CD4-positive, alpha-beta T cell treated with Interleukin-21 for 1 hour (primary cell): Measurements from ENCODE around the gene SLBP.

Experiments
- DNase-seq: peaks from one replicate; pipeline ENCODE4 v3.0.0-alpha.2; 2020

Gene SLBP

DNA sequence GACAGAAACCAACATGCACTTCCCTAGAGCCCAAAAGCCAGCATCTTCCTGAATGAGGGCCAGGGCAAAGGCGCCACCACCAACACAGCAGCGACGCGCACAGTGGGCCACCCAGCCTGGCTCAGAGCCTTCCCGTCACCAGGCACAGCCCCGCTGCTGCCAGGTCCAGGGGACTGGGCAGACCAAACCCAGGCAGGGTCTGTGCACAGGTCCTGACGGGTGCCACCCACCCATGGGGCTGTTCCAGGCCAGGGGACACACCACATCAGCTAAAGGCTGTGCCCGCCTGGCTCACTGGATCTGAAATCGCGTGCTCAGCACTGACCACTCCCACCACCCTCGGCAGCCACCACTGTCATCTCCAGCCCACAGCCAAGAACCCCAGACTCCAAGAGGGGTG lies 41.8 kb downstream of the SLBP start:
- DNase-seq: no peak

DNA sequence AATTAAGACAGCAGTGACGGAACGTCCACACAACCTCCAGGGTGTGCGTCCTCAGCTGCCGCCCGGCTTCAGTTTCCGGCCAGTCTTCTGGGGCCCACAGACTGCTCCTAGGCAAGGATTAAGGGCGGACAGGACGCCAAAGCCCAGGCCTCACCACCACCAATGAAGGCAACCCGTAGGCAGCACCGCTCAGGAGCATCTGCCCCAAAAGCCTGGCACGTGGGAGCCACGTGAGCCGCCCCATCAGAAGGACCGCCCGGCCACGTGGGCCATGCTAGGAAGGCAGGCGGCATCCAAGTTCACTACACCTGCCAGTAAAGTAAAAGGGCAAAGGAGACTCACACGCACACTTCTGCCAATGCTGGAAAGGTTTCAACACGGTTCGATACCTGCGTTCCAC lies 42.3 kb downstream of the SLBP start:
- no peak for DNase-seq

DNA sequence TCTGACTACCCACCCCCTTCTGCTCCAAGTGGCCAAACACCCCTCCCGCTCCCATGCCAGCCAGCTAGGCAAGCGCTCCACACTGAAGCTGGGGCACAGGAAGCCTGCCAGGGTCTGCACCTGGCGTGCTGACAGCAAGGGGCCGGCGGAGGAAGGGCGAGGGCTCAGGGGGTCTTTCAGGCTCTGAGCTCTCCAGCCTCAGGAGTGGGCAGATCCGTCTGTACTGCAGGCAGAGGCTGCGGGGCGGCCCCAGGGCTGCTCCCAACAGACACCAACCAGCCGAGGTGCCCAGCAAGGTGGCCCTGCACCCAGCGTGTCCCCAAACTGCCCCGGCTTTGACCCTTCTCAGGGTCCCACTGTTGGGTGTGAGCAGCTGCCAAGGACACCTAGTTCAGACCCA lies 42.8 kb downstream of the SLBP start:
- DNase-seq: no peak

DNA sequence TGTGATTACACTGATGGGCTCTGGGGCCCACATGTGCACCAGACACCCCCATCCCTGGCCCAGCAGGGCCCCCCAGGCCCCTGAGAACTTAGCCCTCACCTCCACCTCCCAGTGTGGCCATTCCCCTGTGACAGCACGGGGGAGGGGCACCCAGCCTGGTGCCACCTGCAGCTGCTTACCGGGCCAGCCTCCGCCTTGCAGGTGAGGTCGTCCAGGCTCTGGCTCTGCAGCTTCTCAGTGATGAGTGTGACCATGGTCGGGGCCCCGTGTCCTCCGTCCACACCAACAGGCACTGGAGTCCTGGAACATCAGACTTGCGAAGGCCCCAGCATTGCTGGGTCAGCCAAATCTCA lies 43.7 kb downstream of the SLBP start:
- DNase-seq: no peak

DNA sequence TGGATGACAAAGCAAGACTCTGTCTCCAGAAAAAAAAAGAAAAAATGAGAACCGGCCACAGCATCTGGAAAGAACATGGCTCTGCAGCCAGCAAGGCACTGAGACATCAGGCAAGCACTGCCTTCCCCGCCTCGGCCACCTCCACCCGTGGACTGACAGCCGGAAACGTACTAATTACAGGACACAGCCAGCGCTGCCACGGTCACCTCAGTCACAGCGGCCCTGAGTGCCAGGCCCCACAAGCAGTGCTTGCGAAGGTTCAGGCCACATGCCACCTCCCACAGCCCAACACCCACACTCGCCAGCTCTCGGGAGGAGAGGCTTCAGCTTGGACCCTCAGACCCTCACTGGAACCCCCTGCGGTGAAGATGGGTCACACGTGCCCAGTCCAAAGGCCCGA lies 44.8 kb downstream of the SLBP start:
- no peak for DNase-seq

DNA sequence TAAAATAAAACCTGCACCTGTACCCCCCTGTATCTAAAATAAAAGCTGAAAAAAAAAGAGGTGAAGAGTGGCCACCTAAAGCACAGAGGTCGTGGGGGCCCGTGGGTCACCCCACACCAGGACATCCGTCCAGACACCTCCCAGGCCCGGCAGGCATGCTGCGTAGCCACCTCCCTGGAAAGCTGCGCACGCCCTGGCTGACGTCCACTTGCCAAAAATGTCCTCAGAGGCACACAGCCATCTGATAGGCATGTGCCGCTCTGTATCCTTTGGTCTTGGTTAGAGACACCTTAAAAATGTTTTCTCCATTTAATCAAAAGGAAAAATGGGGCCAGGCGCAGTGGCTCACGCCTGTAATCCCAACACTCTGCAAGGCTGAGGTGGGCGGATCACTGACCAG lies 45.7 kb downstream of the SLBP start:
- DNase-seq: no peak

DNA sequence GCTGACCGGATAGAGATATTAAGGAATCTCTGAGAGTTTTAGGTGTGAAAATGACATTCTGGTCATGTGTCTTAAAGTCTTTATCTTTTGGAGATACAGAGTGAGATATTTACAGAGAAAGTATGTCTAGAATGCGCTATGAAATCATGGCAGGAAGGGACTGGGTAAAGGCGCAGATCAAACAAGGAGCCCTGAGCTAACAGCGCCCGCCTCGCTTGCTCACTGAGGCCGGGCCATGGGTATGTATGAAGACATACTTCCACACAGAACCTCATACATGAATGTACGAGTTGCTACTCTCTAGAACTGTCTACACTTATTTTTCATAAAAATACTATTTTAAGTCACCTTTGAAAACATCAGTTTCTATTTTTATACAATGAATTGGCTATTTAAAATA lies 48.0 kb downstream of the SLBP start:
- no peak for DNase-seq

DNA sequence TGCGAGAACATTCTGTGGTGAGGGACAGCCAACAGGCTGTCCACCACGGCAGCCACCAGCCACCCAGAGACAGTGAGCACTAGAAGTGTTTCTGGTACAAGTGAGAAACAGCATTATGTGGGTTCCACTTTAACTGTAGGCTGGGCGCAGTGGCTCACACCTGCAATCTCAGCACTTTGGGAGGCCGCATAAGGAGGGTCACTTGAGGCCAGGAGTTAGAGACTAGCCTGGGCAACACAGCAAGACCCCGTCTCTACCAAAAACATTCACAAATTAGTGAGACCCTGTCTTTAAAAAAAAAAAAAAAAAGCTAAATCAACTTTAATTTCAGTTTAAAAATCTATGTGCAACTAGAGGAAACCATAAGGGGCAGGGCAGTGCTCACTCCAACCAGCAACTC lies 48.6 kb downstream of the SLBP start:
- no peak for DNase-seq

DNA sequence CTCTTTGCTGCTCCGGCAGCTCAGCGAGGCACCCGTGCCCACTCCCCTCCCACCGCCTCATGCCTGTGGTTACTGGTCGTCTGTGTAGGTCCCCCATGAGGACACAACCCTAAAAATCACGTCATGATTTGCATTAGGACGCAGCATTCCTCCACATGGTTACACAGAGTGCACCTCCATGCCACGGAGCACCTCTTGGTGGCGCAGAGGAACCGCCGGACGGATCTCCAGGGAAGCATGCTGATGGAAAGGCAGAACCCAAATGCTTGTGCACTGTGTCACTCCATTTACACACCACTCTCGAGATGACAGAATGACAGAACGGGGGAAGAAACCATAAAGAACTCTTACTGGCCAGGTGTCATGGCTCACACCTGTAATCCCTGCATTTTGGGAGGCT lies 50.4 kb downstream of the SLBP start:
- DNase-seq: no peak

DNA sequence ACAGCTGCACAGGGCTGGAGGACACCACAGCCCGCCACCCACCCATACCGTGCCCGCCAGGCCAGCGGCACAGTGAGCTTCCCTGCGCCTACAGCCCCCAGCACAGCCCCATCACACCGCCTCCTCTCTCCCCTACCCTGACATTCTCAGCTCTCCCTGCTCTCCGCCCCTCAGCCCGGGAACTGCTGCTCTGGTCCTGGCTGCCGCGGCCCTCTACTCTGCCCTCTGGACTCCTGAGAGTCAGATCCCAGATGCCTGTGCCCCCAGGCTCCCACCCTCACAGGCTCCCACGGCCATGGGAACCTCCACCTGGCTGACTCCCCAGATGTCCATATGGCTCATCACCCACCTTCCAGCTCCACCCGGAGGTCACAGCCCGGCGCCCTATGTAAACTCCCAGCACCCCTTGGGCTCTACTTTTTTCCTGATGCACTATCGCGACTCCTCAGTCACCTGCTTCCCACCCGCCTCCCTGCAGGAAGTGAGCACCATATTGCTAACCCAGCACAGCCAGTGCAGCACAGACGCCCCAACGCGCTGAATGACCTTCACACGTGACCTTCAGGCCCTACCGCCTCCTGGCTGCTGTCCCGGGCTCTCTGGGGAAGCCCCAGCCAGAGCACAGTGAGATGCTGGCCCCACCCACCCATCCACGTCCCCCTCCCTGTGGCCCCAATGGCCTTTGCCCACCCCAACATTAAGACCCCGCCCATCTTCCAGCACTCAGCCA lies 51.0 kb downstream of the SLBP start:
- DNase-seq: no peak

DNA sequence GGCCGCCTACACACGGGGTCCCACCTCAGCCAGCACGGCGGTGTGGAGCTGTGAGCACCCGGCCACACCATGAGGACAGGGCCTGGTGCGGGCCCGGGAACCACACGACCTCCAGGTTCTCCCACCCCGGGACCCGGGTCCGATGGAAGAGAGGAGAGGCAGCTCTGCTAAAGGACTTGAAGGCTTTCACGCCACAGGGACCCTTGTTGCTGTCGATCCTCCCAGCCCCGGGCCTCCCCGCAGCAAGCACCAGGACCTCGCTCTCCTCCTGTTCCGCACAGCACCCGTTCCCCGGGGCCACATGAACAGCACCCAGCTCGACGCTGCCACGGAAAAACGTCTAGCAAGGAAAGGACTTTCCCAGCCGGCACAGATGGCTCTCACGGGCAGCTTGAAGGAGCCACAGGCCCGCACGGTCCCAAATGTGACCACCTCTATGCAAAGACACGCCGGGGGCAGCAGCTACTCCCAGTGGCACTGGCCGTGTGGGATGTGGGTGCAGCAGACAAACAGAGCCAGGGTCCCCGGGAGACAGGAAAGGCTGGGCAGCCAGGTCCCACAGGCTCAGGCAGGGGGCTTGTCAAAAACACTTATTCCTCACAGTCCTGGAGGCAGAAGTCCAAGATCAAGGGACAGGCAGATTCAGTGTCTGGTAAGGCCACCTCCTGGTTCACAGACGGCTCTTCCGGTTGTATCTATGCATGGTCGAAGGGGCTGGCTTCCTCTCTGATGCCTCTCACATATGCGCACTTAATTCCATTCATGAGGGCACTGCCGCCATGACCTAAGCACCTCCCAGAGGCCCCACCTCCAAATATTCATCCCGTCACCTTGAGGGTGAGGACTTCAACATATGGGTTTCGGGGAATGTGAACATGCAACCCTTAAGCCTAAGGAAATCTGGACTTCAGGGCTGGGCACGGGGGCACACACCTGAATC lies 52.7 kb downstream of the SLBP start:
- DNase-seq: no peak

DNA sequence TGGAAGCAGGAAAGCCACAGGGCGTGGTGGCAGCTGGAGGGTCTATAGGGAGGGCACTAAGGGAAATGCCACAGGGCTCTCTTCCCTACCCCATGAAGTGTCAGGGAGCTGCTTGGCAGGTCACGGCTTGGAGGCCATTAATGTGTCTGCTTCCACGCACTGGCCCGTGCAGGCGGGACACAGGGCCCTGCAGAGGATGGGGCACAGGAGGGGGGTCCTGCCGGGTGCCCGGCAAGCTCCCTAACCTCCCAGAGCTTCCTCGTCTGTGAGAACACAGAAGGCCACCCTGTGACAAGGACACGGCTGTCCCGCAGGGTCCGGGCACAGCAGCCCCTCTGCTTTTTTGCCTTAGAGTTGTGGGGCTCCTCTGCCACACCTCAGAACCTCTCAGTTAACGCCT lies 53.5 kb downstream of the SLBP start:
- DNase-seq: no peak

DNA sequence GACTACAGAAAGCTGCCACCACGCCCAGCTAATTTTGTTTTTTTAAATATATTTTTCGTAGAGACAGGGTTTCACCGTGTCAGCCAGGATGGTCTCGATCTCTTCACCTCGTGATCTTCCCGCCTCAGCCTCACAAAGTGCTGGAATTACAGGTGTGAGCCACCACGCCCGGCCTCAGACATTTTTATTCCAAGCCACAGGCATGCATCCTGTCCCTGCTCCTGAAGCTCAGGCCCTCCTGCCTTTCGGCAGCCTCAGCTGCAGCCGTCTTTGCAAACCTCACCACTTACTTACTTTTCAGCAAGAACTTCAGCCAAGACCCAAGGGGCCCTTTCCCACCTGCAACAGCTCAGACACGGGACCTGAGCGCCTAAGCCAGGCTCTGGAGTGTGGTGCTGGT lies 54.0 kb downstream of the SLBP start:
- no peak for DNase-seq

DNA sequence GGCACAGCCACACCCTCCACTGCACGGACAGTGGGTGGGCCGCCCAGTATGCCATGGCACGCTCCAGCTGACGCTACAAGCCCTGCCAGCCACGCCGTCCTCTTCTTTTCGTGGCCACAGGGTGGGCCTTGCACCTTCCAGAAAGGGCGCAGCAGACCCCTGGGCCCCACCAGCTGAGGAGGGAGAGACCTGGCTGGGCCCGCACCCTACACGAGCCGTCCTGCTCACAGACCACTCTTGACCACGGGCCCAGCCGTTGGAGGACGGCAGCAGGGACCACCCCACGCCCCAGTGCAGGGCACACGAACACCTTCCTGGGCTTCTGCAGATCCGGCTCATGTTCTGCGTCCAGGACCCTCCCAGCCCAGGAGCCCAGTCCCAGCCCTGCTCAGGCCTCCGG lies 55.1 kb downstream of the SLBP start:
- DNase-seq: no peak

DNA sequence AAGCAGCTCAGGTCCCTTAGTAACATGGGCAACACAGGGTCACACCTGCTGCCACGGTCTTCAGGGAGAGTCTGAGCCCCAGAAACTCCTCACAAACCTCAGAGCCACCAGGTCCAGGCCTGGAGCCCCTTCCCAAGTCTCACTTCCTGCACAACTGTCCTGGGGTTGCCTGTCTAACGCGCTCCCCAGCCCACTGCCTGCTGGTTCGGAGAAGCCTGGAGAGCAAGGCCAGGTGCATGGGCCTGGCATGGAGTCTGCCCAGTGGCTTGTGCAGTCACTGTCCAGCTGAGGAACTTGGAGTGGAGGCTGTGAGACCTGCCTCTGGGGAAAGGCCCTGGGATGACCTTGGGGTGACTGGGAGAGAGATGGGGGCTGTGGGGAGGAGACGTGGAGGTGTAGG lies 56.0 kb downstream of the SLBP start:
- no peak for DNase-seq

DNA sequence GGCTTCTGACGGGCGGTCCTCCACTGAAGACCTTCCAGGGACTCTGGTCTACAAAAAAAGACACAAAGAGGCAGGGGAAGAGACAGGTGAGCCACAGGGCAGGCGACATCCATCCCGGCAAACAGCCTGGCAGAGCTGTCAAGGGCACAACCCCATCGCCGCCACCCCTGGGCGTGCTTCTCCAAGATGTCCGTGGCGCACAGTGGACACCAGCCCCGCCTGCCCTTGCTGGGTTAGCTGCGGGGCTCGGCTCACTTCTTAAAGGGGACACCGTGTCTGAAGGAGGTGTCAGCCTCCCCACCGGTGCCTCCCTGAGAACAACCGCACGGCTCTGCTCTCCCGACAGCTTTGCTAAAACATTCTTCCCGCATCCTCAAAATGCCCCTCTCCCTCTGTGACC lies 56.4 kb downstream of the SLBP start:
- DNase-seq: no peak

DNA sequence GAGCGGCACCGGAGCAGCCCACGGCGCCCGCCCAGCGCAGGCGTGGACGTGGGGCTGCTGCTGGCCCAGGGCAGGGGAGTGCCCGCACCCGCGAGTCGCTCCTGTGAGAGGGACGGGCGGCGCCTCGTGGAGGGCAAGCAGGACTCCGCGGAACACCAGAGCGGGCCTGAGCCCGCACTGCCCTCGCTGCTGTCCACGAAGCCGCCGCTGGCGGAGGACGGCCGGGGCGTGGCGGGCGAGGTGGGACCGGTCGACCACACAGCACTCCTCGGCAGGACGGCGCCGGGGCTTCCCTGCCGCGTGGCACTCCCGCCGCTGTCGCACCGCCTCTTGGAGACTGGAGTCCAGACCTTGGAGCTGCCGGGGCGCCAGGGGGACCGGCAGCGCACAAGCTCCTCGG lies 57.0 kb downstream of the SLBP start:
- DNase-seq: no peak

DNA sequence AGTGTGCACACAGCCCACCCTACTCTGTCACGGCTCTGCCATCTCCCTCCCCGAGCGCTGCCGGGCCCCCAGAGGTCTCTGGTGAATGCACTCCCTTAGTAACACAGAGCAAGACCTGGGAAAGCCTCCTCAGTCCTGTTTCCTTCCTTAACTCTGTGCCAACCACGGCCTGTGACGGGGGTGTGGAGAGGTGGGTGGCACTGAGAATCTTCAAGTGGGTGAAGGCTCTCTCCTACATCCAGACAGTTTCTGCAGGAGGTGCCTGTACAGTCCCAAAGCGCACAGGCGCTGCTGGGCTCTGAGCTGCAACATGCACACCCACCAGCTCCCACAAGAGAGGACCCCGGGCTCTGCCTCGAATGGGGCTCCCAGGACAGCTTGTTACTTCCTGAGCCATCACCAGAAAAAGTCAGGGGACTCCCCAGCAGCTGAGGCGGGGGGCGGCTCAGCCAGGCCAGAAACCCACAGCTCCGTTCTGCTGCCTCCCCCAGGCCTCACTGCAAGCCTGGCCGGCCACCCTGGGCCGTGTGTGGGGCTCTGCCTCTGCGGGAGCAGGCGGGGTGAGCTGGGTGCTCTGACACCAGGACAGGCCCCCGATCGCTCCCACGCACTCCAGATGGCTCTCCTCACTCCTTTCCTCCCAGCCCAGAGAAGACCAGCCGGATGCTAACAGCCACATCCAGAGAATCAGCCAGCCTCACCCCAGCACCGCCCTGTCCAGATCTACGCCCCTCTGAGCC lies 57.7 kb downstream of the SLBP start:
- DNase-seq: no peak

DNA sequence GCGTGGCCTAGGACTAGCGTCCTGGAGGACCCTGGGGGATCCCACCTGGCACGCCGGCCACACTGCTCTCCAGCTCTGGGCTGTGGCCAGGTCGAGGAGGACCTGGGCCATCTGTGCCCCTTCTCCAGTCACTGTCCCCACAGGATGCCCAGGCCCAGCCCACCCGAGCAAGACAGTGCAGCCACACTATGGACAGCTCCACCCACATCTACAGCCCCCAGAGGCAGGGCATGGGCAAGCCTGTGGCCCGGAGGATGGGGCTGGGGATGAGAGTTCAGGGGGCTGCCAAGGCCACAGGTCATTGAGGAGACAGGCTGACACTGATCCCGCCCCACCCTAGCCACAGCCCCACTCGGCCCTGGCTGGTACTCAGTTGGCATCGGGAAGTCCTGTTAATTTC lies 58.3 kb downstream of the SLBP start:
- no peak for DNase-seq

DNA sequence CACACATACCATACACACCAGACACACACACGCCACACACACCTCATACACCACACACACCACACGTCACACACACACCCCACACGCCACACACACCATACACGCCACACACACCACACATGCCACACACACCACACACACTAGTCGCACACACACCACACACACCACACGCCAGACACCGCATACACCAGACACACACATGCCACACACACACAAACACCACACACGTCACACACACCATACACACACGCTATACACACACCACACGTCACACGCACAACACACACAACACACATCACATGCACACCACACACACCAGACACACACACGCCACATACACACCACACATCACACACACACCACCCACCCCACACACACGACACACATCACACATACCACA lies 60.0 kb downstream of the SLBP start:
- DNase-seq: no peak

DNA sequence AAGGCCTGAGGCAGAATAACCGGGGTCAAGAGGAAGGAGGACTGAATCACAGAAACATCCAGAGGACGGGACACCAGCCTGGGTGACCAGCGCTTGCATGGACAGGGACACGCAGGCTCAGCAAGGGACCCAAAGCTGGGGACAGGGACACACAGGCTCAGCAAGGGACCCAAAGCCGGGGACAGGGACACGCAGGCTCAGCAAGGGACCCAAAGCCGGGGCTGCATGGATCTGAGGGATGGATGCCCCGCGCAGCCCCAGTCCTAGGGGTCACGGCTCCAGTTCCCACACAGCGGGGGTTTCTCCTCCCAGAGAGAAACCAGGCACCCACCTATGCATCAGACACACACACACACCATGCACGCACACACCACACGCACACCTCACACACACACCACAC lies 60.5 kb downstream of the SLBP start:
- DNase-seq: no peak

DNA sequence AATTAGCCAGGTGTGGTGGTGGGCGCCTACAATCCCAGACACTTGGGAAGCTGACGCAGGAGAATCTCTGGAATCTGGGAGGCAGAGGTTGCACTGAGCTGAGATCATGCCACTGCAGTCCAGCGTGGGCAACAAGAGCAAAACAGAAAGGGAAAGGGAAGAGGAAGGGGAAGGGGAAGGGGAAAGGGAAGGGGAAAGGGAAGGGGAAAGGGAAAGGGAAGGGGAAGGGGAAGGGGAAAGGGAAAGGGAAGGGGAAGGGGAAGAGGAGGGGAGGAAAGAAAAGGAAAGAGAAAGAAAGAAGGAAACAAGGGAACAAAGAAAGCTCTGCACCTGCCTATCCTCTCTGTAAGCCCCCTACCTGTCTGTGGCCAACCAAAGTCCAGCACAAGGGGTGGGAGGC lies 63.2 kb downstream of the SLBP start:
- no peak for DNase-seq

DNA sequence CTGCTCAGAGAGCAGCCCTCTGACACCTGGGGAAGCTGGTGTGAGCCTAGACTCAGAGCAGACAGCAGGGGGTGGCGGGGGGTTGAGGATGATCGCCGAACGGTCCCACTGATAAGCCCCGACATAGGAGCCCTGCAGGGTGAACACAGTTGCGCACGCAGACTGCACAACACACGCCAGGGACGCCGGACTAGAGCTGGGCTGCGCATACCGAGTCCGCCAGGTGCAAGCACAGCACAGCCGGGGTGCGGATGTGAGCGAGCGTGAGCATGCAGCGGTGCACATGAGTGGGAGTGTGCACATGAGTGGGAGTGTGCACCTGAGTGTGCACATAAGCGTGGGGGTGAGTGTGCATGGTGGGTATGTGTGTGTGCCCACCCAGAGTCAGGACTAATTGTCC lies 64.7 kb downstream of the SLBP start:
- DNase-seq: no peak

DNA sequence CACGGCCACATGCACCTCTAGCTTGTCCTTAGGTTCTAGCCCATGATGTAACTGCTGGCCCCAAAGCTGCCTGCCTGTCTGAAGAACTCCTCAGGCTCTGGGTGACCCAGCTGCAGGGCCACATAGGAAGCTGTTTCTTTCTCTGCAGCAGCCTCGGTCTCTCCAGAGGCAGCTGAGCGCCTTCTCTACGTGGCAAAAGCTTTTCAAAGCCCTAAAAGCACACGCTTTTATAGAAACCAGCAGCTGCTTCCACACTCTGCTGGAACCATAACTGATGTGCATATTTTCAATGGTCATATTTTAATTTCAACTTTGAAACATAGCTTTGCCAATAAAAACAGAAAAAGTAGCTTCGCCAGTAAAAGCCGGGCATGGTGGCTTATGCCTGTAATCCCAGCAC lies 65.4 kb downstream of the SLBP start:
- no peak for DNase-seq
